Measurements from ENCODE around the gene CNTNAP2. TPM values are rescaled to one million over a fixed set of nuclear protein-coding genes. Genes with fewer than 3 reads are reported as not detected.

The CNTNAP2 gene
- total and polyA plus RNA-seq, 9 donors = 0.24 to 7.0 (median 1.5) TPM

DNA sequence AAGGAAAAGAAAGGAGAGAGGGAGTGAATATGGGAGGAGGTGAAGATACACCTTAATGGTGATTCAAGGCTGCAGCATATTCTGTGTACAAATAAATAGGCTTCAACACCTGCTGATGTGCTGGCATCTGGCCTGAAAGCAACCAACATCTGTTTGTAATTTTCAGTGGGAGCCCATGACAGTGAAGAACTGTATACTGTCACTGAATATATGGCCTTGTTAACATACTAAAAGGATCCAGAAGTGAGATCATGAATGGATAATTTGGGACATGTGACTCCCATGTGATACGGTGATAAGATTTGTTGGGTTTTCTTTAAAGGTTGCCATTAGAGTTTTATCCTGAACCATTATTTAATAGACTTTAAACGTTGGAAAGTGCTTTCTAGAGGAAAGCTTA, 459.3 kb downstream of the CNTNAP2 start:
- intact Hi-C loops (cut with DNase I) = no loop called here
- WGBS, 3 donors = 11 to 42% (median 15%) methylated on average over 2 of the region's 2 CpGs

DNA sequence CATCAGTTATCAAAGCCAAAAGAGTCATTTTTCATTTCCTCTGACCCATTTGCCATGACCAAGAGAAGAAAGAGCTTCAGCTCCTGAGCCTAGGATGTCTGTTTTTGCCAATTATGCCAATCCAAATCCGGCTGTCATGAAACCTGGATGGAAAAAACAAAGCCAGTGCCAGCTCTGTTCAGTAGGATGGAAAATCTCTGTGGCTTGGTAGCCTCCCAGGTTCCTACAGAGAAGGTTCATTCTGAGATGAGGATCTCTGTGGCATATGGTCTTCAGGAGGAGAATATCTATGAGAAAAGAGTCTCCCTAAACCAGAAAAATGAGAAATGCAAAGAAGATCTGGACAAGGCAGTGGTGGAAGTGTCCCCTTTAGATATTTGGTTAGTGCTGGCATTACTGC, 475.4 kb downstream of the CNTNAP2 start:
- Histone ChIP-seq H3K27me3 (no peaks in the 10 kb centered on the region), H3K4me1 (ENCODE audit: insufficient read depth) (no peaks in the 10 kb centered on the region), H3K36me3 (no peaks in the 10 kb centered on the region), H3K27ac (no peak overlapping the region), H3K9me3 (no peaks in the 10 kb centered on the region), H3K4me3 (no peak overlapping the region)
- DNase-seq = no peak
- TF ChIP-seq EP300 (IDR thresholded peaks at IDR 0.05) = no peak
- intact Hi-C loops (cut with DNase I) = no loop called here
- WGBS, 3 donors = 77 to 89% (median 88%) methylated on average over 1 of the region's 1 CpG

More for the DNA sequence above, 459.3 kb downstream of the CNTNAP2 start:
- Histone ChIP-seq H3K27me3 (no peaks in the 10 kb centered on the region), H3K9me3 (no peaks in the 10 kb centered on the region), H3K36me3 (no peaks in the 10 kb centered on the region), H3K4me3 (no peak overlapping the region), H3K4me1 (ENCODE audit: insufficient read depth) (no peaks in the 10 kb centered on the region), H3K27ac (no peak overlapping the region)
- no peak for DNase-seq
- TF ChIP-seq CTCF (IDR thresholded peaks at IDR 0.05) = no peak
- no peak for TF ChIP-seq EP300 (IDR thresholded peaks at IDR 0.05)
- no peak for TF ChIP-seq POLR2A (IDR thresholded peaks at IDR 0.05)

- H3K4me3 ChIP-seq = no peak overlapping the region
- H3K27me3 ChIP-seq = no peaks in the 10 kb centered on the region
- H3K9me3 ChIP-seq = no peaks in the 10 kb centered on the region
- DNase-seq = no peak
- TF ChIP-seq EP300 (IDR thresholded peaks at IDR 0.05) = no peak
- no peak for TF ChIP-seq CTCF (IDR thresholded peaks at IDR 0.05)
- TF ChIP-seq POLR2A (IDR thresholded peaks at IDR 0.05) = no peak
- no peaks in the 10 kb centered on the region for H3K36me3 ChIP-seq
- no peak overlapping the region for H3K27ac ChIP-seq
- WGBS, 3 donors = 84 to 94% (median 89%) methylated on average over 1 of the region's 1 CpG
- H3K4me1 ChIP-seq (ENCODE audit: insufficient read depth) = no peaks in the 10 kb centered on the region
- intact Hi-C loops (cut with DNase I) = no loop called here
Observed at GRCh38 chr7:146606628-146607027, 490.0 kb downstream of the CNTNAP2 start.

GRCh38 chr7:146619641-146620040, 503.0 kb downstream of the CNTNAP2 start:
- WGBS, 3 donors = 76 to 81% (median 78%) methylated on average over 5 of the region's 5 CpGs

GRCh38 chr7:146626912-146627311, 510.3 kb downstream of the CNTNAP2 start:
- WGBS, 3 donors = 76 to 83% (median 78%) methylated on average over 1 of the region's 1 CpG
- no peaks in the 10 kb centered on the region for H3K9me3 ChIP-seq
- no peaks in the 10 kb centered on the region for H3K27me3 ChIP-seq
- H3K36me3 ChIP-seq = no peaks in the 10 kb centered on the region
- intact Hi-C loops (cut with DNase I) = no loop called here
- no peak for TF ChIP-seq CTCF (IDR thresholded peaks at IDR 0.05)
- no peak for TF ChIP-seq POLR2A (IDR thresholded peaks at IDR 0.05)
- no peak for TF ChIP-seq EP300 (IDR thresholded peaks at IDR 0.05)
- no peaks in the 10 kb centered on the region for H3K4me1 ChIP-seq (ENCODE audit: insufficient read depth)
- H3K4me3 ChIP-seq = no peak overlapping the region
- no peak for DNase-seq
- no peak overlapping the region for H3K27ac ChIP-seq

More at GRCh38 chr7:146619641-146620040, 503.0 kb downstream of the CNTNAP2 start:
- Histone ChIP-seq H3K27me3 (no peaks in the 10 kb centered on the region), H3K9me3 (no peaks in the 10 kb centered on the region), H3K36me3 (no peaks in the 10 kb centered on the region), H3K27ac (no peak overlapping the region), H3K4me1 (ENCODE audit: insufficient read depth) (no peaks in the 10 kb centered on the region), H3K4me3 (no peak overlapping the region)
- intact Hi-C loops (cut with DNase I) = no loop called here
- DNase-seq = no peak
- TF ChIP-seq CTCF (IDR thresholded peaks at IDR 0.05) (no peak), POLR2A (IDR thresholded peaks at IDR 0.05) (no peak), EP300 (IDR thresholded peaks at IDR 0.05) (no peak)
